Ovary (tissue), 9 donors: Measurements from ENCODE around the gene EEFSEC. TPM values are rescaled to one million over a fixed set of nuclear protein-coding genes. Genes with fewer than 3 reads are reported as not detected.

Experiments
- DNase-seq, 5 donors: peaks; one replicate each; pipeline ENCODE4 v3.0.0-alpha.2; 2019 to 2020
- H3K27ac ChIP-seq, 2 donors: fragments of 200-600 bp; one replicate each; pipeline versions ENCODE4 v1.5.1 to v1.8.0; 2019 to 2022
- H3K27me3 ChIP-seq: fragments of 200-600 bp; one replicate; pipeline ENCODE4 v1.8.0; 2022
- H3K36me3 ChIP-seq: fragments of 200-600 bp; sonication (generic); one replicate; pipeline ENCODE4 v1.5.1; 2019
- H3K4me1 ChIP-seq: one replicate; pipeline ENCODE4 v1.8.1; 2013; ENCODE audit warnings: mild to moderate bottlenecking, moderate library complexity; ENCODE audit not compliant: insufficient read depth
- H3K4me3 ChIP-seq: fragments of 200-600 bp; sonication (generic); one replicate; pipeline ENCODE4 v1.5.1; 2017
- H3K9me3 ChIP-seq, 2 donors: fragments of 200-600 bp in 1 of 2; sonication (generic) in 1 of 2; one replicate each; pipeline versions ENCODE4 v1.5.1 to v1.8.1; 2013 to 2019; ENCODE audit warnings: mild to moderate bottlenecking in 1 of 2, moderate library complexity in 1 of 2
- EP300 ChIP-seq: sonication (generic); formaldehyde crosslinking; IDR thresholded peaks from one replicate; pipeline ENCODE4 v1.6.1; 2017; ENCODE audit warnings: antibody characterized with exemption
- POLR2A ChIP-seq: fragments of 450-650 bp; IDR thresholded peaks from one replicate; pipeline ENCODE4 v1.6.1; 2017; ENCODE audit warnings: antibody characterized with exemption, mild to moderate bottlenecking, moderate library complexity
- WGBS, 3 donors: extraction: QIAGEN DNeasy Blood & Tissue Kit in 1 of 3; methylation state at CpG; one replicate each; pipeline versions ENCODE4 v1.1.5 to v1.1.7; 2013 to 2017; 5-methylcytosine and 5-hydroxymethylcytosine counted together
- intact Hi-C, 4 donors: fragments of 100-400 bp; cut with DNase I; formaldehyde crosslinking; loops; one replicate each; pipeline versions ENCODE4 v1.11.0 to v1.15.1; 2022 to 2023
- polyA plus RNA-seq, 2 donors: library from polyadenylated mRNA; stranded (reverse); fragments of 200-250 nt in 1 of 2; fragments of 350-450 nt in 1 of 2; fragmentation: Illumina TruSeq in 1 of 2; extraction: RNeasy Lipid Tissue Mini Kit (QIAGEN cat#74804) in 1 of 2; gene quantifications; one replicate each; pipeline ENCODE4 v1.2.3, GENCODE V29; 2013 to 2014
- total RNA-seq, 7 donors: library from RNA; depleted of rRNA in 2 of 7; stranded (reverse); fragments of >200 nt in 2 of 7; fragmentation: NEBNext Ultra II Directional in 3 of 7; extraction: Animal tissue kit (Norgen Biotek cat#: 25700) in 3 of 7; gene quantifications; one replicate each; pipeline versions ENCODE4 v1.1.0 to v1.2.4, GENCODE V29; 2016 to 2023
- TF ChIP-seq, protein P1 (sequence below), 3 donors: fragments of 450-650 bp in 2 of 3; fragments of 200-600 bp in 1 of 3; IDR thresholded peaks; one replicate each; pipeline versions ENCODE4 v1.5.1 to v1.8.0; 2016 to 2022; ENCODE audit warnings: antibody characterized with exemption in 3 of 3, mild to moderate bottlenecking in 1 of 3
- donor health status: DM: no; HTN: no; CAD: no; lungs with moderate emphysema.
- donor health status: DM: no; HTN: no; CAD: no.
- donor health status: Bipolar disorder and iron deficiency.
- donor health status: DM: yes; HTN: yes; CAD: no.
- donor health status: DM: no; HTN: no; CAD: no.
- donor health status: DM: yes; HTN: yes; CAD: no.

Gene EEFSEC
- total and polyA plus RNA-seq, 9 donors, result 6.8 to 21.0 (median 15.4) TPM

DNA sequence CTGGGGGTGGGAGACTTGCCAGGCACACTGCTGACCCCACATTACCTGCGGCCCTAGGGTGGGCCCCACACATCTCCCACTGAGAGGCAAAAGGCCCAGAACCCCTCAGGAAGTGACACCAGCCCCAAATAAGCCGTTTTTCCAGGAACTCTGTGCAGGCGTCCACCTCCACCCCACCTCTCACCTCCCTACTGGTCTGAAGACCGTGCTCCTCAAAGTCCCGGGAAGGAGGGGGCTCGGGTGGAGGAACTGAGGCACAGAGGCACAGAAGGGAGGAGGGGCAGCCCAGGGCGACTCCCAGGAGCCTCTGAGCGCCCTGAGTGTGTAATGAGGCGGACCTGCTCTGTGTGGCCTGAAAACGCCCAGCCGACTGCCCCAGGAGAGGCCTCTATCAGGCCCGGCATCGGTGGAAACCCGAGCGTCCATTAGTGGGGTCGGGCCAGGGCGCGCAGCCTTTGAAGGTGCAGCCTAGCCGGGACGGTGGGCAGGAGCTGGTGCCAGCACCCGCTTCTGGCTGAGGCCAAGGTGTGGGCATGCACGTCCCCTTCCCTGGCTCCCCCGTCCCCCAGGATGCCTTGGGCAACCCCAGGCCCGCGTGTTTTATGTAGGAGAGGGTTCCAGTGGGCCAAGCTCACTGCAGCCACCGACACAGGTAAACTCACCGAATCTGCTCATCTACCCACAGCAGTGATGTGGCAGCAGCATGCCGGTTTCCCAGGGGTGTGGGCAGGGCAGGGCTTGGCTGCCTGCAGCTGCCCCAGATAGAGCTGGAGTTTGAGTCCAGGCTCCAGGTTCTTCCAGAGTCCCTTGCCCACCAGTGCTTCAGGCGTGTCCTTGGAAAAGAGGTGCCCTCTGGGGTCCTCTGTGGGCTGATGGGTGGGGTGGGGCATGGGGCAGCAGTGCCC, 257.6 kb downstream of the EEFSEC start:
- no peak for TF ChIP-seq EP300
- no peak for TF ChIP-seq POLR2A
- TF ChIP-seq, protein P1, sequence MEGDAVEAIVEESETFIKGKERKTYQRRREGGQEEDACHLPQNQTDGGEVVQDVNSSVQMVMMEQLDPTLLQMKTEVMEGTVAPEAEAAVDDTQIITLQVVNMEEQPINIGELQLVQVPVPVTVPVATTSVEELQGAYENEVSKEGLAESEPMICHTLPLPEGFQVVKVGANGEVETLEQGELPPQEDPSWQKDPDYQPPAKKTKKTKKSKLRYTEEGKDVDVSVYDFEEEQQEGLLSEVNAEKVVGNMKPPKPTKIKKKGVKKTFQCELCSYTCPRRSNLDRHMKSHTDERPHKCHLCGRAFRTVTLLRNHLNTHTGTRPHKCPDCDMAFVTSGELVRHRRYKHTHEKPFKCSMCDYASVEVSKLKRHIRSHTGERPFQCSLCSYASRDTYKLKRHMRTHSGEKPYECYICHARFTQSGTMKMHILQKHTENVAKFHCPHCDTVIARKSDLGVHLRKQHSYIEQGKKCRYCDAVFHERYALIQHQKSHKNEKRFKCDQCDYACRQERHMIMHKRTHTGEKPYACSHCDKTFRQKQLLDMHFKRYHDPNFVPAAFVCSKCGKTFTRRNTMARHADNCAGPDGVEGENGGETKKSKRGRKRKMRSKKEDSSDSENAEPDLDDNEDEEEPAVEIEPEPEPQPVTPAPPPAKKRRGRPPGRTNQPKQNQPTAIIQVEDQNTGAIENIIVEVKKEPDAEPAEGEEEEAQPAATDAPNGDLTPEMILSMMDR (IDR thresholded peaks at IDR 0.05), result no peak
- Histone ChIP-seq H3K4me3 (no peak overlapping the region), H3K36me3 (no peaks in the 10 kb centered on the region), H3K9me3 (no peaks in the 10 kb centered on the region), H3K27ac (no peak overlapping the region), H3K4me1 (peaks cover 6% of the 10 kb centered on the region), H3K27me3 (no peaks in the 10 kb centered on the region)
- WGBS, 3 donors, result 91 to 95% (median 95%) methylated on average over 28 to 29 of the region's 29 CpGs
- no peak for DNase-seq
- intact Hi-C loops, result no loop called here

DNA sequence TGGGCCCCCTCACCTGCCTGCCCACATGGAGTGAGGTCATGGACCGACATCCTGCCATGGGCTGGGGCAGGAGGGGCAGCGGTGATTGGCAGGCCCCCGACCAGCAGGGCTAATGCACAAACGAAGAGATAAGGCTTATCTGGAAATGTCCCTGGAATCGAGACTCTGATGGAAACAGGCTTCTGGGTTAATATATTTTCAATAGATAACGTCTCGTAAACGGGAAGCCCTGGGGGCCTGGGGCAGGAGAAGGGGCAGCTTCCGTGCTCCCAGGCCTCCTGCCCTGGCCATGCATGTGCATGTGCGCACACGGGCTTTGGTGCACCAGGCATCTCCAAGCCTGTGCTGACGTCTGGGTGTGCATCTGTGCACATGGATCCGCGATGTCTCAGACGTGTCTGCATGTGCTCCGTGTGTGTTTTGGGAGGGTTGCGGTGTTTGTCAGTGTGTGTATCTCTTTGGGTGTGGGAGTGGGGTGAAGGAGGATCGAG, 258.3 kb downstream of the EEFSEC start:
- intact Hi-C loops, result no loop called here
- Histone ChIP-seq H3K27me3 (no peaks in the 10 kb centered on the region), H3K36me3 (no peaks in the 10 kb centered on the region), H3K4me1 (peaks cover 6% of the 10 kb centered on the region), H3K9me3 (no peaks in the 10 kb centered on the region), H3K4me3 (no peak overlapping the region), H3K27ac (no peak overlapping the region)
- no peak for DNase-seq
- no peak for TF ChIP-seq EP300
- no peak for TF ChIP-seq POLR2A
- TF ChIP-seq, protein P1 (IDR thresholded peaks at IDR 0.05), result no peak
- WGBS, 3 donors, result 70 to 77% (median 72%) methylated on average over 18 of the region's 18 CpGs

DNA sequence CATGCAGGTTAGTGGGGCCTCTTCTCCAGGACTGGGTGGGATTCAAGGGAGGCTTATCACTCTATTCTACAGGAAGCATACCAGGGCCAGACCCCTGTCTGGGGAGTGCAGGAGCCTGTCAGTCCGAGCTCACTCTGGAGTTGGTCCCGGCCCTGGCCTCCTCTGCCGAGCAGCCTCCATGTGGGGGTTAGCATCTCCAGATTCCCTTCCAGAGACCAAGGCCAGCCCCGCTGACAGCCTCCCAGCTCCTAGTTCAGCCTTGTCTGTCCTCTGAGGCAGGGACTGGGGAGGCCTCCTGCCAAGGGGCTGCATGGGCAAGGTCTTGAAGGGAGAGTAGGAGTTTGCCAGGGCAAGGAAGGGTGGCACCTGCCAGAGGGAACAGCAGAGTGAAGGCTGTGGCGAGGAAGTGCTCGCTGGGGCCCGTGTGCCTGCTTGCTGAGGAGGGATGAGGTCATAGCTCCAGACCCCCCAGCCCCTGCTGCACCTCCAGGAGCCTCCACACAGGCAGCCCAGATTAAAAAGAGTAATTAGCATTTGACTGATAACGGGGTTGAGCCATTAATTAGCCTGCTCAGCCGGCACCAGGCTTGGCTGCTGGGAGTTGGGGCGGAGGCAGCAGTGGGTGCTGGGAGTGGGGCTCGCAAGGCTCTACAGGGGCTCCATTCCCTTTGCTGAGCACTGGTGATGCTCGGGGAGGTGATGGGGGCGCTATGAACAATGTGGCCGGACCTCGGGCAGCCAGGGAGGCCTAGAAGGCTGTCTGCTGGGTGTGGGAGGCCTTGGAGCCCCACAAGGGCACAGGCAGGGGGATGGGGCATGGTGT, 259.1 kb downstream of the EEFSEC start:
- no peaks in the 10 kb centered on the region for H3K27me3 ChIP-seq
- intact Hi-C loops, result no loop called here
- H3K36me3 ChIP-seq, result no peaks in the 10 kb centered on the region
- 90 to 94% (median 93%) methylated on average over 15 of the region's 15 CpGs for WGBS, 3 donors
- H3K4me3 ChIP-seq, result no peak overlapping the region
- no peak overlapping the region for H3K27ac ChIP-seq
- no peak for DNase-seq
- H3K4me1 ChIP-seq, result peaks cover 6% of the 10 kb centered on the region
- H3K9me3 ChIP-seq, result no peaks in the 10 kb centered on the region
- TF ChIP-seq EP300, result no peak
- TF ChIP-seq, protein P1 (IDR thresholded peaks at IDR 0.05), result no peak

DNA sequence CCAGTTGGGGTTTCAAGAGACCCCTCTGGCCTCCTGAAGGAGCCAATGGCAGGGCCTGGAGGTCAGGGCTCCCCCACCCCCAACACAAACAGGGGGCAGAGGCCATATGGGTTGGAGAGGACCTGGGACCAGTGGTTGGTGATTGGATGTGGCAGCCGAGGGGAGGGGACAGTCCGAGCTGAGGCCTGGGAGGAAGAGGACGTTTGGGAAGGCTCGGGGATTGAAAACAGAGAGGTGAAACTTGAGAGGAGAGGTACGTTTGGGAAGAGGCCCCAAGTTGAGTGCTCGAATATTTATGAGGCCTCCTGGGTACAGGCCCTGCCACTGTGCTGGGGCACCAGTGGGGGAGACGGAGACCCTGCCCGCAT, 259.7 kb downstream of the EEFSEC start:
- TF ChIP-seq POLR2A (no peak), EP300 (no peak)
- TF ChIP-seq, protein P1 (IDR thresholded peaks at IDR 0.05), result no peak
- Histone ChIP-seq H3K36me3 (no peaks in the 10 kb centered on the region), H3K27ac (no peak overlapping the region), H3K9me3 (no peaks in the 10 kb centered on the region), H3K4me1 (peaks cover 6% of the 10 kb centered on the region), H3K27me3 (no peaks in the 10 kb centered on the region), H3K4me3 (no peak overlapping the region)
- intact Hi-C loops, result no loop called here
- WGBS, 3 donors, result 87 to 90% (median 88%) methylated on average over 8 of the region's 8 CpGs
- no peak for DNase-seq
